HepG2 (cell line): Measurements from ENCODE around the gene GNAI2. TPM values are rescaled to one million over a fixed set of nuclear protein-coding genes. Genes with fewer than 3 reads are reported as not detected.

Experiments used
- CHCHD3 ChIP-seq: sonication (generic); formaldehyde crosslinking; IDR thresholded peaks from 2 replicates; pipeline ENCODE4 v1.8.0; 2022; ENCODE audit warnings: mild to moderate bottlenecking, missing genetic modification reagents, moderate library complexity
- FOXC1 ChIP-seq: sonication (generic); formaldehyde crosslinking; IDR thresholded peaks from 2 replicates; pipeline ENCODE4 v1.8.0; 2022; ENCODE audit warnings: mild to moderate bottlenecking, missing genetic modification reagents, borderline replicate concordance
- HBP1 ChIP-seq: IDR thresholded peaks from 2 replicates; pipeline ENCODE4 v1.6.1; 2016; ENCODE audit warnings: low read depth, control low read depth
- IKZF1 ChIP-seq: fragments of 450-650 bp; IDR thresholded peaks from 2 replicates; pipeline ENCODE4 v1.7.1; 2016
- JUND ChIP-seq: sonication (generic); formaldehyde crosslinking; IDR thresholded peaks from 2 replicates; pipeline ENCODE4 v1.8.0; 2022; ENCODE audit warnings: mild to moderate bottlenecking, missing genetic modification reagents
- KDM5B ChIP-seq: sonication (generic); formaldehyde crosslinking; IDR thresholded peaks from 2 replicates; pipeline ENCODE4 v1.4.0; 2020; ENCODE audit warnings: missing genetic modification reagents, mild to moderate bottlenecking, borderline replicate concordance
- MAZ ChIP-seq, 2 experiments: sonication (generic) in 1 of 2; formaldehyde crosslinking in 1 of 2; IDR thresholded peaks; 2 replicates each; pipeline versions ENCODE4 v1.5.0 to v1.6.1; 2012 to 2020; ENCODE audit warnings: low read depth in 2 of 2, mild to moderate bottlenecking in 2 of 2, borderline replicate concordance in 1 of 2, improper control_type of control experiment in 1 of 2, low read length in 1 of 2, missing genetic modification reagents in 1 of 2, moderate library complexity in 1 of 2
- PLRG1 ChIP-seq: fragments of 450-650 bp; conservative IDR thresholded peaks from 2 replicates; pipeline ENCODE4 v1.6.1; 2016
- PPARG ChIP-seq: conservative IDR thresholded peaks from 2 replicates; pipeline ENCODE4 v1.6.1; 2016; ENCODE audit warnings: missing biosample characterization, missing genetic modification reagents
- TFDP1 ChIP-seq: IDR thresholded peaks from 2 replicates; pipeline ENCODE4 v1.6.1; 2016; ENCODE audit warnings: missing compliant biosample characterization, missing genetic modification reagents, borderline replicate concordance
- ZBTB21 ChIP-seq: sonication (generic); formaldehyde crosslinking; IDR thresholded peaks from 2 replicates; pipeline ENCODE4 v1.4.0; 2020; ENCODE audit warnings: missing genetic modification reagents
- ZNF451 ChIP-seq: sonication (generic); formaldehyde crosslinking; IDR thresholded peaks from 2 replicates; pipeline ENCODE4 v1.5.0; 2020; ENCODE audit warnings: mild to moderate bottlenecking, missing genetic modification reagents
- ZNF513 ChIP-seq: sonication (generic); formaldehyde crosslinking; conservative IDR thresholded peaks from 2 replicates; pipeline ENCODE4 v1.5.0; 2020; ENCODE audit warnings: missing genetic modification reagents
- ZNF546 ChIP-seq: sonication (generic); formaldehyde crosslinking; conservative IDR thresholded peaks from 2 replicates; pipeline ENCODE4 v1.8.1; 2023; ENCODE audit warnings: mild to moderate bottlenecking, missing genetic modification reagents
- ZNF790 ChIP-seq: sonication (generic); formaldehyde crosslinking; IDR thresholded peaks from 2 replicates; pipeline ENCODE4 v1.8.0; 2022; ENCODE audit warnings: missing genetic modification reagents, mild to moderate bottlenecking, borderline replicate concordance
- polyA plus RNA-seq, 8 experiments: library from polyadenylated mRNA; depleted of rRNA in 3 of 8; stranded (reverse) in 7 of 8; unstranded in 1 of 8; fragments of >200 nt; fragmentation: Illumina TruSeq in 4 of 8; extraction: Trizol in 4 of 8; gene quantifications; 2 replicates each; pipeline versions ENCODE4 v1.2.1 to v1.2.3, GENCODE V29; 2011 to 2016; ENCODE audit warnings: low read depth in 4 of 8, missing spikeins in 1 of 8, mixed read lengths in 1 of 8; ENCODE audit not compliant: insufficient read depth in 1 of 8
- total RNA-seq, 5 experiments: library from RNA; depleted of rRNA; stranded (reverse); fragments of >200 nt; fragmentation: Illumina TruSeq; extraction: Trizol; gene quantifications; 2 replicates each; pipeline ENCODE4 v1.2.3, GENCODE V29; 2016; ENCODE audit warnings: low read depth in 1 of 5
- TF ChIP-seq, protein P1 (sequence below): sonication (generic); formaldehyde crosslinking; conservative IDR thresholded peaks from 2 replicates; pipeline ENCODE4 v1.8.0; 2022; ENCODE audit warnings: mild to moderate bottlenecking, moderate library complexity, missing genetic modification reagents
- TF ChIP-seq, protein P2 (sequence below): sonication (generic); formaldehyde crosslinking; IDR thresholded peaks from 2 replicates; pipeline ENCODE4 v1.5.0; 2020; ENCODE audit warnings: missing genetic modification reagents

GNAI2 gene
- total and polyA plus RNA-seq, 2 of the 13 experiments (the other 11 are each of a cell fraction or from before 2014, with no cell fraction given) = 51.1 to 66.2 TPM

DNA sequence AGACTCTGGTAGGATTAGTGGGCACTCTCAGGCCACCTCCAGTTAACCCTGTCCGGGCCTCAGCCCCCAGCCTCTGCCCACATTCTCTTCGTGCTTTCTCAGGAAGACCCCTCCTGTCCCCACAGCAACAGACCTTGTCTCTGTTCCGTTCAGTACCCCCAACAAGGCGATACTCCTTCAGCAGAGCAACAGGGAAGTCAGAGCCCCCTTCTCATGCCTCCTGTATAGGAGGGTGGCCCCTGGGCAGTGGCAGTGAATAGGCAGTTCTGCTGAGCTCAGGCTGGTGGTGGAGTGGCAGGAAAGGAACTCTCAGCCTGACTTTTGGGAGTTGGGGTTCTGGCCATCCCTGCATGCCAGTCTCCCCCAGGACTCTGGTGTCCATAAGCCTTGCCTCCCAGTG lies 33.5 kb downstream of the GNAI2 start (continued):
- TF ChIP-seq, protein P1, sequence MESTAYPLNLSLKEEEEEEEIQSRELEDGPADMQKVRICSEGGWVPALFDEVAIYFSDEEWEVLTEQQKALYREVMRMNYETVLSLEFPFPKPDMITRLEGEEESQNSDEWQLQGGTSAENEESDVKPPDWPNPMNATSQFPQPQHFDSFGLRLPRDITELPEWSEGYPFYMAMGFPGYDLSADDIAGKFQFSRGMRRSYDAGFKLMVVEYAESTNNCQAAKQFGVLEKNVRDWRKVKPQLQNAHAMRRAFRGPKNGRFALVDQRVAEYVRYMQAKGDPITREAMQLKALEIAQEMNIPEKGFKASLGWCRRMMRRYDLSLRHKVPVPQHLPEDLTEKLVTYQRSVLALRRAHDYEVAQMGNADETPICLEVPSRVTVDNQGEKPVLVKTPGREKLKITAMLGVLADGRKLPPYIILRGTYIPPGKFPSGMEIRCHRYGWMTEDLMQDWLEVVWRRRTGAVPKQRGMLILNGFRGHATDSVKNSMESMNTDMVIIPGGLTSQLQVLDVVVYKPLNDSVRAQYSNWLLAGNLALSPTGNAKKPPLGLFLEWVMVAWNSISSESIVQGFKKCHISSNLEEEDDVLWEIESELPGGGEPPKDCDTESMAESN (CRISPR knock-in tag) = 0 out of 2 replicates have a peak, but pooled peaks have one; percentile 71
- TF ChIP-seq PPARG (CRISPR knock-in tag) (no peak), KDM5B (peak; percentile 5; the same call in 1 of the 2 replicates), MAZ (IDR thresholded peaks at IDR 0.05; ENCODE audit: borderline replicate concordance, low read depth, low read length) (no peak), MAZ (CRISPR knock-in tag; IDR thresholded peaks at IDR 0.05; ENCODE audit: low read depth) (0 out of 2 replicates have a peak, but pooled peaks have one; percentile 5), ZBTB21 (CRISPR knock-in tag) (no peak), ZNF546 (0 out of 2 replicates have a peak, but pooled peaks have one; percentile 52), PLRG1 (no peak), ZNF451 (CRISPR knock-in tag) (0 out of 2 replicates have a peak, but pooled peaks have one; percentile 34), IKZF1 (no peak), FOXC1 (CRISPR knock-in tag) (peak; percentile 32; the same call in 1 of the 2 replicates), HBP1 (0 out of 2 replicates have a peak, but pooled peaks have one; percentile 48), JUND (CRISPR knock-in tag) (no peak), ZNF790 (CRISPR knock-in tag) (no peak), TFDP1 (CRISPR knock-in tag) (0 out of 2 replicates have a peak, but pooled peaks have one; percentile 6), ZNF513 (CRISPR knock-in tag) (no peak), CHCHD3 (CRISPR knock-in tag) (0 out of 2 replicates have a peak, but pooled peaks have one; percentile 41)
- TF ChIP-seq, protein P2, sequence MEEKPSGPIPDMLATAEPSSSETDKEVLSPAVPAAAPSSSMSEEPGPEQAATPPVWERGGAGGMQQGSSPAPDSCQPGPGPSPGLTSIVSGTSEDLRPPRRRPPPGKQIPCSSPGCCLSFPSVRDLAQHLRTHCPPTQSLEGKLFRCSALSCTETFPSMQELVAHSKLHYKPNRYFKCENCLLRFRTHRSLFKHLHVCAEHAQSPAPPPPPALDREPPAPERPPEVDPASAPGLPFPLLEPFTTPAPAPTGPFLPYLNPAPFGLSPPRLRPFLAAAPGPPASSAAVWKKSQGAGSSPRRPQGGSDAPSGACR (CRISPR knock-in tag) = no peak
- TF ChIP-seq, all 625 proteins: peak for 14
